H1 (cell line): ENCODE measurements around the gene IGSF9. TPM values are rescaled to one million over a fixed set of nuclear protein-coding genes. Genes with fewer than 3 reads are reported as not detected.
A peak's percentile ranks its signal among the peaks of the same experiment; 100 is the strongest.

Source experiments
- CTCF ChIA-PET: fragments of 300-600 bp; sonication (Branson Sonifier 250); formaldehyde crosslinking; loops from one replicate; lab custom pipeline; 2021; ENCODE audit not compliant: partially characterized antibody; lab: Charles Lee
- POLR2A ChIA-PET: fragments of 300-600 bp; sonication (Branson Sonifier 250); formaldehyde crosslinking; loops from one replicate; lab custom pipeline; 2021; ENCODE audit warnings: inconsistent platforms; ENCODE audit not compliant: partially characterized antibody; lab: Charles Lee
- DNase-seq, 2 experiments: peaks; one replicate each; pipeline versions ENCODE4 v3.0.0 to v3.0.0-alpha.2; 2010 to 2022; ENCODE audit warnings: low spot score in 2 of 2, low read depth in 1 of 2, mixed read lengths in 1 of 2
- FAIRE-seq: peaks from 2 replicates; lab custom pipeline; 2011; peaks lifted over from hg19 to GRCh38; lab: Jason Lieb, UNC
- H2AFZ ChIP-seq: 2 replicates; pipeline ENCODE4 v1.8.1; 2012; ENCODE audit warnings: low read length, inconsistent platforms
- H2AK5ac ChIP-seq: 2 replicates; pipeline ENCODE4 v1.6.1; 2013; ENCODE audit warnings: low read depth, low read length
- H2BK120ac ChIP-seq: replicated peaks from 2 replicates; pipeline ENCODE3; 2013; ENCODE audit warnings: low read depth, low read length, inconsistent platforms
- H2BK12ac ChIP-seq: 2 replicates; pipeline ENCODE4 v1.6.1; 2013; ENCODE audit warnings: low read depth, low read length
- H2BK15ac ChIP-seq: 2 replicates; pipeline ENCODE4 v1.6.1; 2013; ENCODE audit warnings: low read length
- H2BK20ac ChIP-seq: 2 replicates; pipeline ENCODE4 v1.6.1; 2013; ENCODE audit warnings: low read length
- H2BK5ac ChIP-seq: 2 replicates; pipeline ENCODE4 v1.6.1; 2013; ENCODE audit warnings: low read depth, low read length
- H3K14ac ChIP-seq: 2 replicates; pipeline ENCODE4 v1.6.1; 2013; ENCODE audit warnings: inconsistent platforms; ENCODE audit not compliant: insufficient read length
- H3K18ac ChIP-seq: 2 replicates; pipeline ENCODE4 v1.6.1; 2013; ENCODE audit warnings: low read length; ENCODE audit errors: extremely low read depth
- H3K23ac ChIP-seq: 2 replicates; pipeline ENCODE4 v1.6.1; 2013; ENCODE audit warnings: inconsistent platforms; ENCODE audit not compliant: insufficient read length
- H3K23me2 ChIP-seq: 2 replicates; pipeline ENCODE4 v1.6.1; 2013; ENCODE audit warnings: low read depth, low read length
- H3K27ac ChIP-seq: 2 replicates; pipeline ENCODE4 v1.6.1; 2011; ENCODE audit warnings: low read depth, low read length, inconsistent platforms
- H3K27me3 ChIP-seq, 4 experiments: replicated peaks in 1 of 4; 1 replicate in 1 of 4; 2 replicates in 3 of 4; pipeline versions ENCODE4 v1.6.1 to v1.8.1; 2011 to 2013; ENCODE audit warnings: low read length in 3 of 4, mild to moderate bottlenecking in 3 of 4, inconsistent platforms in 2 of 4, mixed read lengths in 2 of 4, moderate library complexity in 1 of 4; ENCODE audit not compliant: control insufficient read depth in 3 of 4, insufficient read depth in 3 of 4; ENCODE audit errors: extremely low read depth in 1 of 4
- H3K36me3 ChIP-seq, 4 experiments: 2 replicates each; pipeline versions ENCODE4 v1.6.1 to v1.8.1; 2011 to 2013; ENCODE audit warnings: mild to moderate bottlenecking in 4 of 4, low read length in 3 of 4, moderate library complexity in 2 of 4, control low read depth in 1 of 4, inconsistent platforms in 1 of 4; ENCODE audit not compliant: insufficient read depth in 4 of 4, control insufficient read depth in 2 of 4
- H3K4ac ChIP-seq: replicated peaks from 2 replicates; pipeline ENCODE3; 2013; ENCODE audit warnings: low read length, low read depth, mixed read lengths, inconsistent platforms; ENCODE audit not compliant: insufficient read length
- H3K4me1 ChIP-seq, 4 experiments: replicated peaks in 1 of 4; 1 replicate in 1 of 4; 2 replicates in 3 of 4; pipeline versions ENCODE4 v1.6.1 to v1.8.1; 2011 to 2013; ENCODE audit warnings: low read length in 3 of 4, inconsistent platforms in 2 of 4, mixed read lengths in 1 of 4; ENCODE audit not compliant: insufficient read depth in 4 of 4, control insufficient read depth in 3 of 4
- H3K4me2 ChIP-seq, 2 experiments: 2 replicates each; pipeline versions ENCODE4 v1.6.1 to v1.8.1; 2011 to 2013; ENCODE audit warnings: low read depth in 2 of 2, low read length in 2 of 2, control low read depth in 1 of 2, inconsistent platforms in 1 of 2, mild to moderate bottlenecking in 1 of 2; ENCODE audit not compliant: insufficient read depth in 1 of 2
- H3K4me3 ChIP-seq, 4 experiments: fragments of 200-600, 300-600 bp in 1 of 4; sonication (generic), shearing (Covaris generic), sonication (Bioruptor Twin) in 1 of 4; 2 replicates each; pipeline versions ENCODE4 v1.5.1 to v1.8.1; 2011 to 2016; ENCODE audit warnings: low read length in 4 of 4, low read depth in 3 of 4, control low read depth in 2 of 4, inconsistent platforms in 2 of 4, mild to moderate bottlenecking in 2 of 4, mixed read lengths in 1 of 4, moderate library complexity in 1 of 4; ENCODE audit not compliant: insufficient read depth in 2 of 4; ENCODE audit errors: extremely low read depth in 1 of 4
- H3K56ac ChIP-seq: replicated peaks from 2 replicates; pipeline ENCODE3; 2013; ENCODE audit warnings: low read depth, mild to moderate bottlenecking, mixed read lengths, low read length, inconsistent platforms; ENCODE audit not compliant: insufficient read length
- H3K79me1 ChIP-seq: 2 replicates; pipeline ENCODE4 v1.6.1; 2013; ENCODE audit warnings: low read depth, low read length, control low read depth
- H3K79me2 ChIP-seq, 2 experiments: 2 replicates each; pipeline versions ENCODE4 v1.6.1 to v1.8.1; 2012 to 2013; ENCODE audit warnings: low read length in 2 of 2, mild to moderate bottlenecking in 2 of 2, inconsistent platforms in 1 of 2; ENCODE audit not compliant: insufficient read depth in 2 of 2, control insufficient read depth in 1 of 2
- H3K9ac ChIP-seq, 4 experiments: replicated peaks in 1 of 4; 1 replicate in 1 of 4; 2 replicates in 3 of 4; pipeline versions ENCODE4 v1.6.1 to v1.8.1; 2011 to 2013; ENCODE audit warnings: low read depth in 3 of 4, low read length in 3 of 4, control low read depth in 2 of 4, mild to moderate bottlenecking in 2 of 4, moderate library complexity in 2 of 4, inconsistent platforms in 1 of 4; ENCODE audit errors: extremely low read depth in 1 of 4
- H3K9me3 ChIP-seq, 2 experiments: 2 replicates each; pipeline versions ENCODE4 v1.6.1 to v1.8.1; 2012 to 2013; ENCODE audit warnings: mild to moderate bottlenecking in 2 of 2, moderate library complexity in 2 of 2, control low read depth in 1 of 2, inconsistent platforms in 1 of 2, low read depth in 1 of 2, low read length in 1 of 2, mixed read lengths in 1 of 2; ENCODE audit not compliant: insufficient read depth in 2 of 2
- H4K20me1 ChIP-seq, 2 experiments: replicated peaks in 1 of 2; 2 replicates each; pipeline versions ENCODE3 to v1.8.1; 2011 to 2013; ENCODE audit warnings: inconsistent platforms in 2 of 2, low read length in 2 of 2, mild to moderate bottlenecking in 1 of 2; ENCODE audit not compliant: insufficient read depth in 2 of 2, control insufficient read depth in 1 of 2
- H4K5ac ChIP-seq: 2 replicates; pipeline ENCODE4 v1.6.1; 2013; ENCODE audit warnings: low read length, low read depth, mixed read lengths, inconsistent platforms; ENCODE audit not compliant: insufficient read length
- H4K8ac ChIP-seq: 2 replicates; pipeline ENCODE4 v1.8.0; 2013; ENCODE audit warnings: mild to moderate bottlenecking, moderate library complexity, low read length, inconsistent platforms; ENCODE audit not compliant: insufficient read depth; ENCODE audit errors: extremely low read depth
- H4K91ac ChIP-seq: replicated peaks from 2 replicates; pipeline ENCODE3; 2013; ENCODE audit warnings: low read length, mixed read lengths, inconsistent platforms; ENCODE audit not compliant: insufficient read length
- WGBS, 2 experiments: shearing (Covaris generic) in 1 of 2; methylation state at CpG; one replicate each; pipeline versions ENCODE4 v1.1.6 to v1.1.7; 2013 to 2015; ENCODE audit warnings: low lambda C conversion rate in 2 of 2, mixed read lengths in 2 of 2, inconsistent platforms in 1 of 2, low coverage in 1 of 2, missing lambda C conversion rate in 1 of 2; ENCODE audit not compliant: insufficient replicate concordance in 2 of 2, insufficient coverage in 1 of 2, insufficient read length in 1 of 2; ENCODE audit errors: extremely low coverage in 1 of 2, missing lambda C conversion rate in 1 of 2; 5-methylcytosine and 5-hydroxymethylcytosine counted together
- polyA plus RNA-seq, 7 experiments: library from polyadenylated mRNA; depleted of rRNA in 3 of 7; stranded (reverse) in 5 of 7; unstranded in 2 of 7; fragments of >200 nt in 5 of 7; fragments of 200-250 nt in 2 of 7; gene quantifications; 1 replicate in 5 of 7; 2 replicates in 1 of 7; 4 replicates in 1 of 7; pipeline versions ENCODE4 v1.2.1 to v1.2.3, GENCODE V29; 2011 to 2013; ENCODE audit warnings: missing spikeins in 2 of 7, mixed read lengths in 2 of 7
- total RNA-seq: library from RNA; stranded (reverse); fragmentation: NEBNext Ultra II Directional; extraction: Animal tissue kit (Norgen Biotek cat#: 25700); gene quantifications from 2 replicates; pipeline ENCODE4 v1.2.1, GENCODE V29; 2021
- TF ChIP-seq, protein P1 (sequence below): IDR thresholded peaks from 2 replicates; pipeline ENCODE4 v1.6.1; 2012; ENCODE audit warnings: inconsistent platforms
- TF ChIP-seq, protein P2 (sequence below): IDR thresholded peaks from 2 replicates; pipeline ENCODE4 v1.6.1; 2012; ENCODE audit warnings: inconsistent platforms

Gene IGSF9
- total and polyA plus RNA-seq, 2 of the 8 experiments (the other 6 are each of a cell fraction or from before 2014, with no cell fraction given), result 10.9 to 28.1 TPM

DNA sequence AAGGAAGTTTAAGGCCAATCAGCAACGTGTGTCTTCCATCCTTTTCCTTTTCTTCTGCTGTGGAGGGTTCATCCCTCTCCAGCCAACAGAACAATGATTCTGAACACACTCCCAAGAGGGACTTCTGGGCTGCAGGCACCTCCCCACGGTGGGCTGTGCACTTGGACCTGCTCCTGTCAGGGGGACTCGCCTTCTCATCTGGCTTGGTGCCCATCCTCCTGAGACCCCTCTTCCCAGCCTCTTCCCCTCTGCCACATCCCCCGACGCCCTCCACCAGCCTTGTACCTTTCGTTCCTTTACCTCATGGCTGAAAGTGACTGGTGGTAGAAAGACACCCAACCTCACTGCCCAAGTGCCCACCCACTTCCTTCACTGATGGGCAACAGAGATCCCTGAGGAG is 34.7 kb upstream of the IGSF9 start:
- H2BK120ac ChIP-seq, result no peak overlapping the region
- no peak overlapping the region for H2AFZ ChIP-seq
- H3K79me2 ChIP-seq, result no peaks in the 10 kb centered on the region
- H3K56ac ChIP-seq, result no peak overlapping the region
- FAIRE-seq (no peak), DNase-seq (peak in 1 of 2 experiments; percentile 17)
- no peak overlapping the region for H3K18ac ChIP-seq
- H2BK5ac ChIP-seq, result no peak overlapping the region
- no peaks in the 10 kb centered on the region for H3K9me3 ChIP-seq
- H4K20me1 ChIP-seq, result no peaks in the 10 kb centered on the region
- no peak overlapping the region for H2AK5ac ChIP-seq
- no peak overlapping the region for H3K14ac ChIP-seq
- WGBS, 2 experiments, result 80% methylated on average over 6 of the region's 6 CpGs; no CpG with 5 or more reads in 1 of the 2 experiments
- no peak overlapping the region for H2BK15ac ChIP-seq
- 0 out of 7 replicates have a peak, but pooled peaks cover 0 to 2% (median 0%) of the 10 kb centered on the region in 4 experiments for H3K4me1 ChIP-seq
- H3K4me3 ChIP-seq, result no peak overlapping the region
- H3K27me3 ChIP-seq, result peaks cover 0 to 2% (median 0%) of the 10 kb centered on the region in 4 experiments; a peak in 1 of 7 replicates
- no peak overlapping the region for H3K9ac ChIP-seq
- H4K91ac ChIP-seq, result no peak overlapping the region
- no peak overlapping the region for H2BK20ac ChIP-seq
- no peaks in the 10 kb centered on the region for H3K23me2 ChIP-seq
- no peak overlapping the region for H4K5ac ChIP-seq
- ChIA-PET CTCF (no interaction called here), POLR2A (no interaction called here)
- no peak overlapping the region for H3K23ac ChIP-seq
- no peaks in the 10 kb centered on the region for H3K79me1 ChIP-seq
- no peak overlapping the region for H2BK12ac ChIP-seq
- H3K36me3 ChIP-seq, result no peaks in the 10 kb centered on the region
- H3K4ac ChIP-seq, result no peak overlapping the region
- H3K27ac ChIP-seq, result no peak overlapping the region
- no peak overlapping the region for H3K4me2 ChIP-seq
- no peak overlapping the region for H4K8ac ChIP-seq
- TF ChIP-seq, protein P1, sequence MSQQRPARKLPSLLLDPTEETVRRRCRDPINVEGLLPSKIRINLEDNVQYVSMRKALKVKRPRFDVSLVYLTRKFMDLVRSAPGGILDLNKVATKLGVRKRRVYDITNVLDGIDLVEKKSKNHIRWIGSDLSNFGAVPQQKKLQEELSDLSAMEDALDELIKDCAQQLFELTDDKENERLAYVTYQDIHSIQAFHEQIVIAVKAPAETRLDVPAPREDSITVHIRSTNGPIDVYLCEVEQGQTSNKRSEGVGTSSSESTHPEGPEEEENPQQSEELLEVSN, result no peak
- TF ChIP-seq, protein P2, sequence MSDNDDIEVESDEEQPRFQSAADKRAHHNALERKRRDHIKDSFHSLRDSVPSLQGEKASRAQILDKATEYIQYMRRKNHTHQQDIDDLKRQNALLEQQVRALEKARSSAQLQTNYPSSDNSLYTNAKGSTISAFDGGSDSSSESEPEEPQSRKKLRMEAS, result no peak
